ENCODE results near the gene FCER1G.

The FCER1G gene

GRCh38 chr1:161215076-161215475, at the start of gene FCER1G:
Gene FCER1G (plus strand): TSS chr1:161215295. CDS start chr1:161215322, 27 bp downstream.
- Histone ChIP-seq H3K36me3 (ENCODE audit: control insufficient read depth, insufficient read depth, low read length) (peaks cover 53% of the 10 kb centered on the region), H3K9me3 (ENCODE audit: control insufficient read depth, insufficient read depth, low read length) (no peaks in the 10 kb centered on the region), H3K9ac (ENCODE audit: low read depth, low read length) (no peak within 1 kb of the TSS), H3K27ac (ENCODE audit: low read depth, low read length) (no peak within 1 kb of the TSS), H3K4me3 (ENCODE audit: low read depth, low read length) (no peak within 1 kb of the TSS), H3K4me1 (ENCODE audit: control insufficient read depth, insufficient read depth, low read length) (peaks cover 7% of the 10 kb centered on the region; the same call in 1 of the 2 replicates), H3K27me3 (ENCODE audit: control insufficient read depth, insufficient read depth, low read length) (no peaks in the 10 kb centered on the region)

- Histone ChIP-seq H3K9me3 (ENCODE audit: control insufficient read depth, insufficient read depth, low read length) (no peaks in the 10 kb centered on the region), H3K27ac (ENCODE audit: low read depth, low read length) (peak within 1 kb of the TSS; percentile 83), H3K27me3 (ENCODE audit: control insufficient read depth, insufficient read depth, low read length) (no peaks in the 10 kb centered on the region), H3K36me3 (ENCODE audit: control insufficient read depth, insufficient read depth, low read length) (peaks cover 53% of the 10 kb centered on the region), H3K4me1 (ENCODE audit: control insufficient read depth, insufficient read depth, low read length) (no peaks in the 10 kb centered on the region), H3K9ac (ENCODE audit: low read depth, low read length) (peak within 1 kb of the TSS; percentile 14; the same call in 1 of the 2 replicates), H3K4me3 (ENCODE audit: low read depth, low read length) (peak within 1 kb of the TSS; percentile 69)
These were observed 49.1 kb upstream of the FCER1G start, which contains the start of gene PPOX for GRCh38 chr1:161165742-161166668. Gene PPOX (plus strand): TSS chr1:161166426. CDS start chr1:161166848, 422 bp downstream.

GRCh38 chr1:161166669-161167548, 48.2 kb upstream of the FCER1G start:
- Histone ChIP-seq H3K9me3 (ENCODE audit: control insufficient read depth, insufficient read depth, low read length) (no peaks in the 10 kb centered on the region), H3K36me3 (ENCODE audit: control insufficient read depth, insufficient read depth, low read length) (peaks cover 56% of the 10 kb centered on the region), H3K4me3 (ENCODE audit: low read depth, low read length) (peak overlapping the region; percentile 69), H3K9ac (ENCODE audit: low read depth, low read length) (peak overlapping the region; percentile 14; the same call in 1 of the 2 replicates), H3K27me3 (ENCODE audit: control insufficient read depth, insufficient read depth, low read length) (no peaks in the 10 kb centered on the region), H3K27ac (ENCODE audit: low read depth, low read length) (peak overlapping the region; percentile 83), H3K4me1 (ENCODE audit: control insufficient read depth, insufficient read depth, low read length) (no peaks in the 10 kb centered on the region)

- no peaks in the 10 kb centered on the region for H3K9me3 ChIP-seq (ENCODE audit: control insufficient read depth, insufficient read depth, low read length)
- no peaks in the 10 kb centered on the region for H3K4me1 ChIP-seq (ENCODE audit: control insufficient read depth, insufficient read depth, low read length)
- H3K9ac ChIP-seq (ENCODE audit: low read depth, low read length), result no peak overlapping the region
- H3K4me3 ChIP-seq (ENCODE audit: low read depth, low read length), result no peak overlapping the region
- peaks cover 56% of the 10 kb centered on the region for H3K36me3 ChIP-seq (ENCODE audit: control insufficient read depth, insufficient read depth, low read length)
- no peaks in the 10 kb centered on the region for H3K27me3 ChIP-seq (ENCODE audit: control insufficient read depth, insufficient read depth, low read length)
- H3K27ac ChIP-seq (ENCODE audit: low read depth, low read length), result no peak overlapping the region
These were observed 46.2 kb upstream of the FCER1G start for GRCh38 chr1:161168906-161169305.

GRCh38 chr1:161171191-161171590, 43.9 kb upstream of the FCER1G start:
- H3K4me1 ChIP-seq (ENCODE audit: control insufficient read depth, insufficient read depth, low read length), result no peaks in the 10 kb centered on the region
- no peaks in the 10 kb centered on the region for H3K27me3 ChIP-seq (ENCODE audit: control insufficient read depth, insufficient read depth, low read length)
- H3K36me3 ChIP-seq (ENCODE audit: control insufficient read depth, insufficient read depth, low read length), result peaks cover 64% of the 10 kb centered on the region
- no peak overlapping the region for H3K4me3 ChIP-seq (ENCODE audit: low read depth, low read length)
- H3K27ac ChIP-seq (ENCODE audit: low read depth, low read length), result no peak overlapping the region
- H3K9me3 ChIP-seq (ENCODE audit: control insufficient read depth, insufficient read depth, low read length), result no peaks in the 10 kb centered on the region
- no peak overlapping the region for H3K9ac ChIP-seq (ENCODE audit: low read depth, low read length)

GRCh38 chr1:161171696-161172095, 43.4 kb upstream of the FCER1G start:
- Histone ChIP-seq H3K27me3 (ENCODE audit: control insufficient read depth, insufficient read depth, low read length) (no peaks in the 10 kb centered on the region), H3K27ac (ENCODE audit: low read depth, low read length) (no peak overlapping the region), H3K36me3 (ENCODE audit: control insufficient read depth, insufficient read depth, low read length) (peaks cover 64% of the 10 kb centered on the region), H3K4me3 (ENCODE audit: low read depth, low read length) (no peak overlapping the region), H3K9me3 (ENCODE audit: control insufficient read depth, insufficient read depth, low read length) (no peaks in the 10 kb centered on the region), H3K4me1 (ENCODE audit: control insufficient read depth, insufficient read depth, low read length) (no peaks in the 10 kb centered on the region), H3K9ac (ENCODE audit: low read depth, low read length) (no peak overlapping the region)

GRCh38 chr1:161172349-161172748, 42.7 kb upstream of the FCER1G start:
- no peaks in the 10 kb centered on the region for H3K27me3 ChIP-seq (ENCODE audit: control insufficient read depth, insufficient read depth, low read length)
- no peak overlapping the region for H3K4me3 ChIP-seq (ENCODE audit: low read depth, low read length)
- H3K4me1 ChIP-seq (ENCODE audit: control insufficient read depth, insufficient read depth, low read length), result no peaks in the 10 kb centered on the region
- H3K9ac ChIP-seq (ENCODE audit: low read depth, low read length), result no peak overlapping the region
- peaks cover 64% of the 10 kb centered on the region for H3K36me3 ChIP-seq (ENCODE audit: control insufficient read depth, insufficient read depth, low read length)
- no peaks in the 10 kb centered on the region for H3K9me3 ChIP-seq (ENCODE audit: control insufficient read depth, insufficient read depth, low read length)
- H3K27ac ChIP-seq (ENCODE audit: low read depth, low read length), result no peak overlapping the region

GRCh38 chr1:161172776-161173376, 42.2 kb upstream of the FCER1G start:
- no peak overlapping the region for H3K27ac ChIP-seq (ENCODE audit: low read depth, low read length)
- no peak overlapping the region for H3K9ac ChIP-seq (ENCODE audit: low read depth, low read length)
- H3K4me1 ChIP-seq (ENCODE audit: control insufficient read depth, insufficient read depth, low read length), result peaks cover 3% of the 10 kb centered on the region; the same call in 1 of the 2 replicates
- H3K27me3 ChIP-seq (ENCODE audit: control insufficient read depth, insufficient read depth, low read length), result no peaks in the 10 kb centered on the region
- peaks cover 64% of the 10 kb centered on the region for H3K36me3 ChIP-seq (ENCODE audit: control insufficient read depth, insufficient read depth, low read length)
- H3K9me3 ChIP-seq (ENCODE audit: control insufficient read depth, insufficient read depth, low read length), result no peaks in the 10 kb centered on the region
- H3K4me3 ChIP-seq (ENCODE audit: low read depth, low read length), result no peak overlapping the region

GRCh38 chr1:161173711-161174110, 41.4 kb upstream of the FCER1G start:
- peaks cover 64% of the 10 kb centered on the region for H3K36me3 ChIP-seq (ENCODE audit: control insufficient read depth, insufficient read depth, low read length)
- H3K27me3 ChIP-seq (ENCODE audit: control insufficient read depth, insufficient read depth, low read length), result no peaks in the 10 kb centered on the region
- H3K4me3 ChIP-seq (ENCODE audit: low read depth, low read length), result no peak overlapping the region
- H3K27ac ChIP-seq (ENCODE audit: low read depth, low read length), result no peak overlapping the region
- H3K9me3 ChIP-seq (ENCODE audit: control insufficient read depth, insufficient read depth, low read length), result no peaks in the 10 kb centered on the region
- peaks cover 9% of the 10 kb centered on the region; the same call in 1 of the 2 replicates for H3K4me1 ChIP-seq (ENCODE audit: control insufficient read depth, insufficient read depth, low read length)
- no peak overlapping the region for H3K9ac ChIP-seq (ENCODE audit: low read depth, low read length)

GRCh38 chr1:161174911-161175310, 40.2 kb upstream of the FCER1G start:
- Histone ChIP-seq H3K9me3 (ENCODE audit: control insufficient read depth, insufficient read depth, low read length) (no peaks in the 10 kb centered on the region), H3K4me3 (ENCODE audit: low read depth, low read length) (no peak overlapping the region), H3K4me1 (ENCODE audit: control insufficient read depth, insufficient read depth, low read length) (peaks cover 9% of the 10 kb centered on the region; the same call in 1 of the 2 replicates), H3K9ac (ENCODE audit: low read depth, low read length) (no peak overlapping the region), H3K27me3 (ENCODE audit: control insufficient read depth, insufficient read depth, low read length) (no peaks in the 10 kb centered on the region), H3K27ac (ENCODE audit: low read depth, low read length) (no peak overlapping the region), H3K36me3 (ENCODE audit: control insufficient read depth, insufficient read depth, low read length) (peaks cover 53% of the 10 kb centered on the region)
